GM21423 (cell line): ENCODE data around the gene PHLDB3.
"Not testable (repeated sequence)": the region's sequence is repeated elsewhere in the genome, so short reads cannot be mapped to it uniquely, and the experiment has no call there.

Experiments used
- ATAC-seq: cut with Tn5 transposase; IDR thresholded peaks from one replicate; pipeline ENCODE4 v1.9.1; 2021; ENCODE audit warnings: mild to moderate bottlenecking, moderate library complexity; ENCODE audit not compliant: unreplicated experiment

Gene PHLDB3

GRCh38 chr19:43527860-43528622 lies 23.5 kb upstream of the PHLDB3 start:
- no peak for ATAC-seq

GRCh38 chr19:43526884-43527859 lies 22.6 kb upstream of the PHLDB3 start, which contains the start of gene ETHE1:
Gene ETHE1 (minus strand): TSS chr19:43527201. CDS start chr19:43527177, 24 bp downstream.
- peak; percentile 61 for ATAC-seq

GRCh38 chr19:43525836-43526771 lies 21.6 kb upstream of the PHLDB3 start:
- ATAC-seq = no peak

- no peak for ATAC-seq
Observed at GRCh38 chr19:43524922-43525835, 20.6 kb upstream of the PHLDB3 start.

GRCh38 chr19:43523696-43524095 lies 19.1 kb upstream of the PHLDB3 start:
- not testable (repeated sequence) for ATAC-seq

GRCh38 chr19:43522929-43523328 lies 18.4 kb upstream of the PHLDB3 start:
- ATAC-seq = no peak

GRCh38 chr19:43519436-43520088 lies 15.0 kb upstream of the PHLDB3 start:
- no peak for ATAC-seq

- ATAC-seq = no peak
Observed at GRCh38 chr19:43518051-43518450, 13.5 kb upstream of the PHLDB3 start.

- not testable (repeated sequence) for ATAC-seq
Observed at GRCh38 chr19:43512399-43512798, 7.9 kb upstream of the PHLDB3 start.

- ATAC-seq = no peak
Observed at GRCh38 chr19:43511324-43511723, 6.8 kb upstream of the PHLDB3 start.

GRCh38 chr19:43510713-43511112 lies 6.2 kb upstream of the PHLDB3 start:
- ATAC-seq = no peak

GRCh38 chr19:43507880-43508279 lies 3.3 kb upstream of the PHLDB3 start:
- no peak for ATAC-seq

- ATAC-seq = no peak
Observed at GRCh38 chr19:43506629-43507028, 2.1 kb upstream of the PHLDB3 start.

- no peak for ATAC-seq
Observed at GRCh38 chr19:43505941-43506340, 1.4 kb upstream of the PHLDB3 start.

- no peak for ATAC-seq
Observed at GRCh38 chr19:43505186-43505456, 575 bp upstream of the PHLDB3 start.

- peak; percentile 92 for ATAC-seq
Observed at GRCh38 chr19:43503501-43504425, 783 bp downstream of the PHLDB3 start.

- no peak for ATAC-seq
Observed at GRCh38 chr19:43502419-43502976, 2.0 kb downstream of the PHLDB3 start.
